Measurements from ENCODE around the gene IRS4.

Gene IRS4
- total RNA-seq, result 0 to 3.6 (median 0) reads per million in 17 experiments

DNA sequence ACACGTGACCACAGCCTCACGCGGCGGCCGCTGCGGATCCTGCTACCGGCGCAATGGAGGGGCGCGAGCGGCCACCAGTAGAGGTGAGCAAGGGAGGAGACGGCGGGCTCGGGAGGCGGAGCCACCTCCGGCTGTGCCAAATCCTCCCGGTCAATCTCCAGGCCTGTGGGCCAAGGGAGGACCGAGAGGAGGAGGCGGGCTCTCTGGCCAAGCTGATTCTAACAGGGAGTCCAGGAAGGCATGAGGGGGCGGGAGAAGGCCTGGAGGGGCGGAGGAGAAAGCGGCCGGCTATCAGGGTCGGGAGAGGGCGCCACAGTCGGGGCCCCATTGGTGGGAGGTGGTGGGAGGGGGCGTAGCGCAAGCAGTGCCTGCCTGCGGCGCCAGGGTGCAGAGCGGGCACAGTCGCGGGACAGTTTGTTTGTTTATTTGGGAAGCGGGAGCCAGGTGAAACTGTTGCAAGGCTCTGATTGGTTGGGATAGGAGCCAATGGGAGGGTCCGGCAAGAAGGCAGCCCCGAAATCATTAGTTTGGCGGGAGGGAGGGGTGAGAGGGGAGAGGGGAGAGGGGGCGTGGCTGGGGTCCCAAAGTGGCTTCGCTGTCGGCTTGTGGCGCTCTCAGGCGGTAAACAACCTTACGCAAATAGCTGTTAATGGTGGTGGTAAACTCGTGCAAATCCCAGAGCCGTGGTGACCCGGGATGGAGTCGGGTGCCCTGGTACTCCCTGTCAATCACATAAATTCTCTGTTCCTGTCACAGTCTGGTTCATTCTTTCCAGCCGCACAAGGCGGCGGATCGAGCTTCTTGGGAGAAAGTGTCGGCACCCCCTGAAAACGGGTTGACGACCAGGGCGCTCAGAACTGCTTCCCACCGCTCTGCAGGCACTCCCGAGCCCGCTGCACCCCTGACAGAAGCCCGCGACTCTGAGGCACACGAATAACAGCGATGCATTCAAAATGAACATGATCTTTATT, at the start of gene IRS4:
Gene IRS4, minus strand, starts transcription at position 55 of the 971 bp plus-strand sequence.
- DNase-seq, result no peak

DNA sequence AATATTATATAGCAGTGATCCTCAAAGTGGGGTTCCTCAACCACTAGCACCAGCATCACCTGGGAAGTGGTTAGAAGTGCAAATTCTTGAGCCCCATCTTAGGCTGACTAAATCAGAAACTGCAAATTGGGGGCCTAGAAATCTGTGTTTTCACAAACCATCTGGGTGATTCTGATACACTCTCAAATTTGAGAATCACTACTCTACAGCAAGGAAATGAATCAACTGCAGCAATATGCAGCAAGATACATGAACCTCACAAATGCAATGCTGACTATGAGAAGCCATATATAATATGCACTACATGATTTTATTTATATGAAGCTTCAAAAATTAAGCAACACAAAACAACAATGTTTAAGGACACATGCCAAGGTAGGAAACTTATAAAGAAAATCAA, 36.2 kb upstream of the IRS4 start:
- no peak for DNase-seq

DNA sequence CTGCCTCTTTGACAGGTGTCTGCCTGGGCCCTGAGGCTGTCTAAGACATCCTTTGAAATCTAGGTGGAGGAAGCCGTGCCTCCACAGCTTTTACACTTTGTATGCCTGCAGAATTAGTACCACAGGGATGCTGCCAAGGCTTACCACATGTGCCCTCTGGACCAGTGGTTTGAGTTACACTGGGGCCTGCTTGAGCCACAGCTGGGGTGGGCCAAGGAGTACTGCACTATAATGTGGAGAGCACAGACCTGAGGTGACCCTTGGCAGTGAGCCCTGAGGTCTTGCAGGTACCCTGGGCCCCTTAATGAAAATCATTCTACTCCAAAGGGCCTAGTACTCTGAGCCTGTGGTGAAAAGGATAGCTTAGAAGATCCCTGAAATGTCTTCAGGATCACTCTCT, 27.2 kb upstream of the IRS4 start:
- DNase-seq, result no peak

DNA sequence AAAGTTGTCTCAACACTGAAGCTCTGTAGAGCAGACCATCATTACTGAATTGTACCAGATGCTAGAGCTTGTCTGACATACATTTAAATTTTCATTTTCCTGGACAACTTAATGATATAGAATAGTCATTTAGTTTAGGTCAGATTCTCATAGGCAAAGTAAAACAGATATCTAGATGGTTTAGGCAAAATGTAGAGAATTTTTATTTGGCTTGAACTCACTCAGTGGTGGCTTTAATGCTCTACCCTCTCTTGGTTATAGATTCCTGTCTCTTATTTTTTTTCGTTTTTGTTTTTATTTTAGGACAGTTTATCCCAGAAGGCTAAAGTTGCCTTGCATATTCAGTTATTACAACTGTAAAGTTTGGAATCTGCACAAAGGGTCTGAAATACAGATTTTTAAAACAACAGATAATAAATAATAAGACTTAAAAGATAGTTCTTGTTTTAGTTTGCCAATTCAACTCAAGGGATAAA, 4.0 kb upstream of the IRS4 start:
- no peak for DNase-seq

DNA sequence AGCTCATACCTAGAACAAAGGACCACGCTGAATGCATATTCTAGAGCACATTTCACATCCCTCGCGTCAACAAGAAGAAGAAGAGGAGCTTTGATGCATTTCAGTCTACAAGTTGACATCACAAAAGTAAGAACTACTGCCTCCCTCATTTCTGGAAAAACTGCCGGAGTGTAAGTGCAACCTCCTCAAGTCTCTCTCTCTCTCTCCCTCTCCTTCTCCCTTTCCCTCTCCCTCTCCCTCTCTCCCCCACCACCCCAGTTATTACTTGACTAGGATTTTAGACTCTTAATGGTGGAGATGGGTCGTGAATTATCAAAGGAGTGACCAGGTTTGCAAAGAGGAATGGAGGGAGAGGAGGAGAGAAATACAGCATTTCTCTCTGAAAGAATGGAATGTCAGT, 1.4 kb upstream of the IRS4 start:
- DNase-seq, result no peak

DNA sequence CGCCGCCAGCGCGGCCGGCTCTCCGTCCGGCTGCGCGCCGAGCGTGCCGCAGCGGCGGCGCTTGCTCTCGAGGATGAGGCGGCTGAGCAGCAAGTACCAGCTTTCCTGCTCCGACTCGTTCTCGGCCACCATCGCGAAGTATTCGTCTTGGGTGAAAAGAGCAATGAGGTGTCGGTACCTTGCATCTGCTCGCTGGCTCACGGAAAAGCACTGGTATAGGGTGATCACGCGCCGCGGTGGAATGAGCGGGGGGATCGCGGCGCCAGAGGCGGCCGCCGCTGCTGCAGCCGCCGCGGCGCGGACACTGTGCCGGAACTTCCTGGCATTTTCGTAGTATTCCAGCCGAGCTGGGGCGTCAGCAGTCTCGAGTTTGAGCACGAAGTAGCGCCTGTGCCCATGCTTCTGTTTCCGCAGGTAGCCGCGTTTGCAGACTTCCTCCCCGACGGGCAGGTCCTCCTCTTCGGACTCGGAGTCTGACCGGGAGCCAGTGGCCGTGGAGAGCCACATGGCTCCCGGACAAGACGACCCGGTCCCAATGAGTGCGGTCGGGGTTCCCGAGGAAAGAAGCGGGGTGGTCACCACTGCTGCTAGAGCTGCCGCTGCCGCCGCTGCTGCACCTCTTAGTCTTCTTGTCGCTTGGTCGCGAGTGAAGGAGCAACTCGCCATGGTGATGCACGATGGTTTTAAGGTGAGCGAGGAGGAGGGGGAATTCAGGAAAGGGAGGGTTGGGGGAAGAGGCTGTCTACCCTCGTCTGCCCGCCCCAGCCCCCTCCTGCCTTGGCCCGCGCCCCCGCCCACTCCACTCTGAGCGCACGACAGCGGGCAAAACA, 469 bp downstream of the IRS4 start:
- DNase-seq, result peak in 2 of 4 experiments; percentile 0 to 2

DNA sequence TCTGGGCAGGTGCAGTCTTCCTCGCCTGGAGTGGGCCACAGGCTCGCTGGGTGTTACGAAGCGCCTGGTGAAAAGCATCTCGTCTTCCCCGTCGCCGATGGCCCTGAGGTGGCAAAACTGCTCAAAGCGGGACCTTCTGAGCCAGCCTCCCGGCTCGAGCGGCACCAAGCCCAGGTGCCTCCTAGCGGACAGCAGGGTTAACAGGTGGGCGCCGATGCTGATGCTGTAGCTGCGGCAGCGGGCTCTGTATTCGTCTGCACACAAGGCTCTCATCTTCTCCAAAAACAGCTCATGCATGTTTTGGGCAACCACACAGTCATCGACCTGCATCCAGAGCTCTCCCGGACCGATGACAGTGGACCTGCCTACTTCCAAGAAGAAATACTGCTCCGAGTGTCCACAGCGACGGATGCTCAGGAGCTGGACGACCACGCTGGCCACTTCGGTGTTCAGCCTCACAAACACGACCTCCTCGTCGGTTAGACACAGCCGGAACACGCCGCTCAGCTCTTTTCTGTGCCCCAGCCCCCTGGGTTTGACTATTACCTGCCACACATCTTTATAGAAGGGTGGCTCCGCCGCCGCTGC, 1.2 kb downstream of the IRS4 start:
- no peak for DNase-seq

DNA sequence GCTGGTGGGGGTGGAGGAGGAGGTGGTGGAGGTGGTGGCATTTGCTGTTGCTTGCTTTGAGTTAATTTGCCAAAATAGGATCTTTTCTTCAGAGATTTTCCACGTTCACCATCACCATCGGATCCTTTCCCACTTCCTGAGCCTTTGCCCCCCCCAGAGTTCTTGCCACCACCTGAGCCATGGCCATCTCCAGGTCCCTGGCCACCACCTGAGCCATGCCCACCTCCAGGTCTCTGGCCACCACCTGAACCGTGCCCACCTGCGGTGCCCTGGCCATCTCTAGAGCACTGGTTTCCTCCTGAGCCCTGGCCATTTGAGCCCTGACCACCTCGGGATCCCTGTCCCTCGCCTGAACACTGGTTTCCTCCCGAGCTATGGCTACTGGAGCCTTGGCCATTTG, 1.9 kb downstream of the IRS4 start:
- DNase-seq, result peak in 1 of 4 experiments; percentile 2

DNA sequence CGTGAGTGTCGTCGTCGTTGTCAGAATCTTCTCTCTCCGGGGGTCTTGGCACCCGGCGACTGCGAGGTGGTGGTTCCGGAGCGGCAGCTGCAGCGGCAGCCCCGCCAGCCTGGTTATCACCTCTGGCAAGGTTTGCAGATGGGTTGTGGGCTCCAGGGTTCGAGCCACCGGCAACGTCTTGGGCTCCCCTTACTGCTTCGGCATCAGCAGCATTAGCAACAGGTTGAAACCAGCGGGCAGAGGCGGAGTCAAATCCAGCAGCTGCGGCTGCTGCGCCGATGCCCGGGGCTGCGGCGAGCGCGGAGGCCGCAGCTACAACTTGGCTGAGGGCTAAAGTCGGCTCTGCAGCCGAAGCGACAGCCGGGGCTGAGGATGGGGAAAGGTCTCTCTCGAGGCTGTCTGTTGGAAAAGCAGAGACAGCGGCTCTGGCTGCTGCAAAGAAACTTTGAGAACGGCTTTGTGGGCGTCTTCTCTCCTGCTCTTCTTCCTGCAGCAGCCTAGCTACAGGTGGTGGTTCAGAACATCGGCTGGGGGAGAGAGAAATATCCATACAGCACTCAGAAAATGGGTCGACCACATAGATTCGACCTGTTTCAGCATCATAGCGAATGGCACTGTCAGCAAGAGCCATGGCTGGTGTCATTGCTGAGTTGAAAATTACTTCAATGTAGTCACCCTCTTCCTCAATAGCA, 3.6 kb downstream of the IRS4 start:
- no peak for DNase-seq

DNA sequence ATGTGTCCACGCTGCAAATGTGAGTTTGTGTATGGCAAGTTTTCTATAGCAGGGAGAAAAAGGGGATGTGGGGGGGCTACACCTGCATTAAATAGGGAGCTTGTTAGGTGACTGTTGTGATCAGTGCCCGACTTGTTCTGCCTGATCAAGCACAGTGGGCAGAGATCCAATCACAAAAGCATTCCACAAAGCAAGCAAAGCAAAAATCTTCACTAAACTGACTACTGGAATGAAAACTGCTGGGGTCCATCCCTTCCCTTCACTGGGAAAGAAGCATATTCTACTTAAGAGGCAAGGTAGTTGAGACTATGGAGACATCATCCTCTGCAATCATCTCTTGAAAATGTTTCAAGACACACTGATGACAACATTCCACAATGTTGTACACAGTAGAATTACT, 5.2 kb downstream of the IRS4 start:
- DNase-seq, result no peak

DNA sequence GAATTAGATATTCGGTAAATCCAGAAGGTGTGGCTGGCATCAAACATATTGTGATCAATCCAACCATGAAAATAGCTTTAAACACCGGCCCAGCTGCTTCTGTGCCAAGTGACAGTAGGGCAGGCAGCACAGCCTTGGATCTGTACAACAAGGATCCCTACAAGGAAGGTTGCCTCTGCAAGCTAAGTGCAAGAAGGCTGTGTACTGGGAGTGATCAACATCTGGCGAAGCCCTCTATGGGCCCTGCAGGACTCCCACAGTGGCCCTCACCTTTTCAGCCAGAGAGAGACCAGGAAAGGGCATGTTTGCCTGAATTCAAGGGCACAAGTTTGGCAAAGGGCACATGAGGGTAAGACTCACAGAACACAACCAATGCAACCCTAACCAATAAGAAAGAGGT, 9.6 kb downstream of the IRS4 start:
- DNase-seq, result no peak

DNA sequence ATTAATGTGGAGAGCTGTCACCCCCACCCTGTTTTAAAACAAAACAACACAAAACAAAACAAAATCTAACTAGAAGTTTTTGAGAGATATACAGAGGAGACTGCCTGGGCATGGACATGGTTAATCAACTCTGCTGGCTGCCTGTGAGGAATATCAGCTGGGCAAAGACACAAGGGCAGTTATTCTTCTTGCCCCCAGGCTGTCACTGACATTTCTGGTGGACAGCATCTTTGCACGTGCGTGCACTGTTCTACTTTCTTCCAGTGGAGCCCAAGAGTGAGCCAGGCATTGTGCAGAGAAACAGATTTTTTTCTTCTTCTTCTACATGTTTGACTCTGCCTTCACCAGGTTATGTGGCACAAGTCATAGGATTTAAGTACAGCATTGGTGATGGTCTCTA, 13.8 kb downstream of the IRS4 start:
- no peak for DNase-seq

DNA sequence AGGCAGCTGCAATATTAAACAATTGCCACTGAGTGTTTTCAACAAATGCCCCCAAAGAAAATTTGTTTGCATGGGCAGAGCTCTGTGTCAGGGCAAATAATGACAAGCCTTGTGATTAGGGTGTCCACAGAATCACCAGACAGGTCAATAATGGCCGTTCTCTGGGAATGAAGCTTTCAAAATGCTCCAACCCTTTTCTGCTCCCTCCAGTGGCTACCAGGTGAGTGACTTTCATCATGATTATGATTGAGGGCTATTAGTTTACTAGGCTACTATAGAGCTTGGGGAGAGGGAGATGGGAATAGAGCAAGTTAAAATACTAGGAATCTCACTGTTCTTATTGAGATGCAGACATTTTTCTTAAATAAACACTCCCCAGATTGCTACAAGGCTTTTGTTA, 23.5 kb downstream of the IRS4 start:
- no peak for DNase-seq

DNA sequence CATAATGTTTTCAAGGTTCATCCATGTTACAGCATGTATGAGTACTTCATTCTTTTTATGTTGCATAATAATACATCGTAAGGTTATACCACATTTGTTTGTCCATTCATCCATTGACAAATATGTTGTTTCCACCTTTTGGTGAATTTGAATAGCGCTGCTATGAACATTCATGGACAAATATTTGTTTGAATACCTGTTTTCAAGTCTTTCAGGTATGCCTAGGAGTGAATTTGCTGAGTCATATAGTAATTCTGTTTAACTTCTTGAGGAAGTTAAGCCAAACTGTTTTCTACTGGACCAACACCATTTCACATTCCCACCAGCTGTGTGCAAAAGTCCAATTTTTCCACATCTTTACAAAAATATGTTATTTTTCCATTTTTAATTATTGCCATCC, 31.5 kb downstream of the IRS4 start:
- no peak for DNase-seq

DNA sequence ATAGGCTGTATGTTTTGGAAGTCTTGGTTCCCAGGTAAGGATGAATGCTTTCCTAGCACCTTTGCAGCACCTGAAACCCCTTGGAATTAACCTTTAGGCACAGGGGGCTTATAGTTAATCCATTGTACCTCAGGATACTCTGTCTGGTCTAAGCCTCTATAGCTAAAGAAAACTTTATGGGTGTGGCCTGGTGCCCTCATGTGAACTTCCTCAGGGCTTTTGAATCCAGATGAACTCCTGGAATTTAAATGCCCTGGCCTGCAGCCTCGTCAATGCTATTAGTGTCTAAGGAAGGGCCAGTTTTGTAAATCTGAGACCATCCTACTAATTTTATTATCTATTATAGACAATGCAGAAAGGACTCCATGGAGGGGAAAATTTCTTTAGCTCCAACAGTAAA, 33.8 kb downstream of the IRS4 start:
- no peak for DNase-seq

DNA sequence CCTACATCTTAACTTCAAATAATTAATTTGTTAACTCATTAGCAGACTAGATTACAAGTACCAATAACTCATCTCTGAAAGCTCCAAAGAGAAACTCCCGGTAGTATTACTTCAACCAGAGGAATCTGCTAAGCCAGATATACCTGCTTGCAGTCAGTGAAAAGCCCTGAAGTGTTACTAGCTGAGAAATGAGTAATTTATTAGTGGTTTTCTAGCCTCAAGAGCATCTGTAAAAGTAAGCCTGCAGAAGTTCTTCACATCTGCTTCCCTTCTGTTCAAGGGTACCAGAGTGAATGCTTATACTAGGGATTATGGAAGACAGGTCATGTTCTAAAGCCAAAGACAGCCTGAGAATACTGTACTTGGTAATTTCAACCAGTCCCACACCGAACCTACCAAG, 34.7 kb downstream of the IRS4 start:
- no peak for DNase-seq

DNA sequence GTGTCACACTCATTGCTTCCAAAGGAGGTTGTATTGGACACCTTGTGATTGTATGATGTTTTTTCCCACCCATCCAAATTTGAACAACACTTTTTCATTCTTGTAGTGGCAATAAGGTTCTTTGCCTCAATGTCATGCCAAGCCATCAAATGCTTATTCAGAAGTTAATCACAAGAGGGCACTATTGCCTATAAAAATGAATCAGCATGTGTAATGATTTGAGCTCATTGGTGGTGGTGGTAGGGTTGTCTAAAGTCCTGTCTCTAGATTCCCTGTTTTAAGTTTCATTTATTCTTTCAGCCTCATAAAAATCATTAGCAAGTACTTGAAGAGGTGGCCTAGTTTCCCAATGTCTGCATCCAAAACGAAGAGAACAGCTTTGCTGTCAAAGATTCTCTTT, 37.0 kb downstream of the IRS4 start:
- DNase-seq, result peak; percentile 8 to 45 (median 23)

DNA sequence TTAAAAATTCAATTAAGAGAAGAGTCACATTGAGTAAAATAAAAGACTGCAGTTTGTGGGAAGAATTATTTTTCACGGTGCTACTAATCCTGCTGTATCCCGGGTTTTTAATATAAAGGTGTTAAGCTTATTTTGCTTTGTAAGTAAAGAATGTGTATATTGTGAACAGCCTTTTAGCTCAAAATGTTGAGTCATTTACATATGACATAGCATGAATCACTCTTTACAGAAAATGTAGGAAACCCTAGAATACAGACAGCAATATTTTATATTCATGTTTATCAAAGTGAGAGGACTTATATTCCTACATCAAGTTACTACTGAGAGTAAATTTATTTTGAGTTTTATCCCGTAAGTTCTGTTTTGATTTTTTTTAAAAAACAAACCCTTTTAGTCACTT, 39.7 kb downstream of the IRS4 start:
- DNase-seq, result no peak
